K562 (cell line): ENCODE results near the gene HIP1R. TPM values are rescaled to one million over a fixed set of nuclear protein-coding genes. Genes with fewer than 3 reads are reported as not detected.

Experiments used
- ATAC-seq: fragments of 200-7000 bp; cut with Tn5 transposase; 3 replicates; pipeline ENCODE4 v1.9.1; 2020; ENCODE audit warnings: moderate library complexity
- BruUV-seq: library from RNA; stranded (reverse); fragments of 400-500 nt; replicated peaks from 2 replicates; lab custom pipeline; 2021; lab: Mats Ljungman, UMichigan
- CTCF ChIA-PET: fragments of 300-600 bp; formaldehyde crosslinking; extraction: SDS; loops from one replicate; lab custom pipeline; 2021; ENCODE audit warnings: low intra/inter-chr PET ratio; lab: Yijun Ruan, JAX
- POLR2A ChIA-PET: fragments of 300-600, 350-650 bp; sonication (Branson Sonifier 250); formaldehyde crosslinking; extraction: SDS; loops from one replicate; lab custom pipeline; 2021; ENCODE audit warnings: antibody characterized with exemption, inconsistent platforms; lab: Yijun Ruan, JAX
- DNase-seq, 4 experiments: peaks; one replicate each; pipeline versions ENCODE4 v3.0.0 to v3.0.0-alpha.2; 2011 to 2018; ENCODE audit warnings: low spot score in 3 of 4, mixed read lengths in 3 of 4; ENCODE audit errors: extremely low read depth in 1 of 4
- FAIRE-seq: peaks from 2 replicates; lab custom pipeline; 2011; peaks lifted over from hg19 to GRCh38; lab: Jason Lieb, UNC
- H2AFZ ChIP-seq: 2 replicates; pipeline ENCODE4 v1.6.0; 2011; ENCODE audit warnings: low read depth, low read length, control low read depth, inconsistent platforms
- H3K27ac ChIP-seq: fragments of 200-600 bp; 3 replicates; pipeline ENCODE4 v1.8.0; 2011; ENCODE audit warnings: low read depth, mild to moderate bottlenecking, control low read depth, inconsistent platforms, low read length, moderate library complexity, mixed read lengths; ENCODE audit errors: extremely low read depth
- H3K27me3 ChIP-seq, 2 experiments: fragments of 300-600 bp in 1 of 2; 2 replicates in 1 of 2; 3 replicates in 1 of 2; pipeline versions ENCODE4 v1.6.0 to v1.8.0; 2011; ENCODE audit warnings: inconsistent platforms in 2 of 2, low read length in 2 of 2, mild to moderate bottlenecking in 1 of 2, mixed read lengths in 1 of 2, moderate library complexity in 1 of 2; ENCODE audit not compliant: control insufficient read depth in 2 of 2, insufficient read depth in 2 of 2
- H3K36me3 ChIP-seq: fragments of 300-600 bp; 3 replicates; pipeline ENCODE4 v1.8.0; 2011; ENCODE audit warnings: mild to moderate bottlenecking, low read length, inconsistent platforms; ENCODE audit not compliant: control insufficient read depth, insufficient read depth
- H3K4me1 ChIP-seq, 2 experiments: fragments of 200-600 bp in 1 of 2; replicated peaks in 1 of 2; 2 replicates in 1 of 2; 3 replicates in 1 of 2; pipeline versions ENCODE4 v1.5.1 to v1.8.0; 2011; ENCODE audit warnings: inconsistent platforms in 2 of 2, low read length in 2 of 2, mild to moderate bottlenecking in 1 of 2, mixed read lengths in 1 of 2, moderate library complexity in 1 of 2; ENCODE audit not compliant: control insufficient read depth in 2 of 2, insufficient read depth in 2 of 2
- H3K4me2 ChIP-seq: 2 replicates; pipeline ENCODE4 v1.6.1; 2011; ENCODE audit warnings: low read length, control low read depth, inconsistent platforms, mixed read lengths; ENCODE audit not compliant: insufficient read depth
- H3K4me3 ChIP-seq: fragments of 200-600 bp; sonication (generic), shearing (Covaris generic); 2 replicates; pipeline ENCODE4 v1.5.1; 2016; ENCODE audit warnings: control low read depth, inconsistent platforms
- H3K79me2 ChIP-seq: fragments of 200-600 bp; 3 replicates; pipeline ENCODE4 v1.8.0; 2011; ENCODE audit warnings: low read length, inconsistent platforms; ENCODE audit not compliant: control insufficient read depth, insufficient read depth
- H3K9ac ChIP-seq, 2 experiments: 2 replicates each; pipeline versions ENCODE4 v1.6.0 to v1.6.1; 2011; ENCODE audit warnings: low read depth in 2 of 2, low read length in 2 of 2, control low read depth in 1 of 2, inconsistent platforms in 1 of 2, mild to moderate bottlenecking in 1 of 2, mixed read lengths in 1 of 2; ENCODE audit not compliant: insufficient read depth in 1 of 2
- H3K9me1 ChIP-seq: one replicate; pipeline ENCODE4 v1.6.0; 2011; ENCODE audit warnings: inconsistent platforms, mild to moderate bottlenecking, low read length, moderate library complexity; ENCODE audit not compliant: control insufficient read depth, insufficient read depth
- H3K9me3 ChIP-seq: replicated peaks from 2 replicates; pipeline ENCODE4 v1.5.1; 2011; ENCODE audit warnings: low read depth, low read length, inconsistent platforms; ENCODE audit not compliant: control insufficient read depth, insufficient read depth
- H4K20me1 ChIP-seq: replicated peaks from 2 replicates; pipeline ENCODE4 v1.6.1; 2011; ENCODE audit warnings: low read length, inconsistent platforms, mixed read lengths; ENCODE audit not compliant: control insufficient read depth, insufficient read depth
- BACH1 ChIP-seq: fragments of 200-800 bp; sonication (Bioruptor generic); IDR thresholded peaks from 2 replicates; pipeline ENCODE4 v1.6.1; 2016; ENCODE audit warnings: missing genetic modification characterization, missing compliant biosample characterization
- NR2C2 ChIP-seq, 2 experiments: fragments of 200-800 bp in 1 of 2; sonication (Bioruptor generic) in 1 of 2; sonication (generic) in 1 of 2; formaldehyde crosslinking in 1 of 2; IDR thresholded peaks; 2 replicates each; pipeline versions ENCODE4 v1.6.1 to v1.8.0; 2016 to 2022; ENCODE audit warnings: mild to moderate bottlenecking in 1 of 2, missing compliant biosample characterization in 1 of 2, missing genetic modification characterization in 1 of 2, missing genetic modification reagents in 1 of 2
- POLR2G ChIP-seq: fragments of 200-400 bp; formaldehyde crosslinking; IDR thresholded peaks from 2 replicates; pipeline ENCODE4 v1.6.1; 2017; ENCODE audit warnings: low read depth, mild to moderate bottlenecking, antibody characterized with exemption, low read length, moderate library complexity
- RBM39 ChIP-seq: fragments of 200-400 bp; formaldehyde crosslinking; optimal IDR thresholded peaks from 2 replicates; pipeline ENCODE3; 2018; ENCODE audit warnings: low read depth, low read length
- ZNF24 ChIP-seq: fragments of 450-650 bp; IDR thresholded peaks from 2 replicates; pipeline ENCODE4 v1.6.1; 2016
- ZNF311 ChIP-seq: fragments of 250-450 bp; sonication (Bioruptor Pico); IDR thresholded peaks from 2 replicates; pipeline ENCODE4 v1.4.0; 2020; ENCODE audit warnings: mild to moderate bottlenecking, moderate library complexity
- WGBS: fragments of 100-300 bp; shearing (Covaris generic); methylation state at CpG from one replicate; pipeline ENCODE4 v1.1.6; 2016; ENCODE audit warnings: low coverage, mixed read lengths; ENCODE audit not compliant: insufficient coverage; ENCODE audit errors: missing lambda C conversion rate; 5-methylcytosine and 5-hydroxymethylcytosine counted together
- in situ Hi-C: fragments of 300-500 bp; cut with MboI; formaldehyde crosslinking; loops from 4 replicates; pipeline ENCODE4 v1.15.0; 2018; ENCODE audit warnings: inconsistent platforms, mixed read lengths
- intact Hi-C: fragments of 100-400 bp; cut with micrococcal nuclease; formaldehyde crosslinking; loops from 2 replicates; pipeline ENCODE4 v1.14.2; 2022
- polyA plus RNA-seq, 8 experiments: library from polyadenylated mRNA; depleted of rRNA in 4 of 8; stranded (reverse) in 5 of 8; unstranded in 3 of 8; fragments of >200 nt; fragmentation: Nextera tagmentation in 2 of 8; fragmentation: Illumina TruSeq in 1 of 8; extraction: Ambion mirVana in 2 of 8; extraction: Trizol in 1 of 8; gene quantifications; 2 replicates each; pipeline versions ENCODE4 v1.2.1 to v1.2.3, GENCODE V29; 2011 to 2014; ENCODE audit warnings: inconsistent platforms in 1 of 8, missing spikeins in 1 of 8
- total RNA-seq, 7 experiments: library from RNA; depleted of rRNA in 6 of 7; stranded (reverse); fragments of >200 nt in 6 of 7; fragmentation: Illumina TruSeq in 2 of 7; extraction: Trizol in 2 of 7; gene quantifications; 2 replicates each; pipeline versions ENCODE4 v1.2.1 to v1.2.3, GENCODE V29; 2011 to 2021; ENCODE audit warnings: low replicate concordance in 1 of 7
- TF ChIP-seq, protein P1 (sequence below): fragments of 250-450 bp; sonication (Bioruptor Pico); IDR thresholded peaks from 2 replicates; pipeline ENCODE4 v1.8.0; 2021; ENCODE audit warnings: mild to moderate bottlenecking, moderate library complexity

Gene HIP1R
- total and polyA plus RNA-seq, 9 of the 15 experiments (the other 6 are each of a cell fraction or from before 2014, with no cell fraction given) = 0.15 to 31.0 (median 14.2) TPM

DNA sequence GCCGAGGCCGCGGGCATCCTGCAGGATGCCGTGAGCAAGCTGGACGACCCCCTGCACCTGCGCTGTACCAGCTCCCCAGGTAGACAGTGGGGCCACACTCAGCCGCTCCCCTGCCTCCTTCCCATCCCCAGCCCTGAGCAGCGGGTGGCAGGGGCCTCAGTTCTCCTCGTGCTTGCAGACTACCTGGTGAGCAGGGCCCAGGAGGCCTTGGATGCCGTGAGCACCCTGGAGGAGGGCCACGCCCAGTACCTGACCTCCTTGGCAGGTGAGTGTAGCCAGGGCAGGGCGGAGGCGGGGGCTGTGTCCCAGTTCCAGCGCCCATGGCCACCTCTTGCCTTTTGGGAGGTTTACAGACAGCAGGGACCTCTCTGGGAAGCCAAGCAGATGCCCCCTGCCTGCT lies 22.9 kb downstream of the HIP1R start:
- POLR2A ChIA-PET = no interaction called here

DNA sequence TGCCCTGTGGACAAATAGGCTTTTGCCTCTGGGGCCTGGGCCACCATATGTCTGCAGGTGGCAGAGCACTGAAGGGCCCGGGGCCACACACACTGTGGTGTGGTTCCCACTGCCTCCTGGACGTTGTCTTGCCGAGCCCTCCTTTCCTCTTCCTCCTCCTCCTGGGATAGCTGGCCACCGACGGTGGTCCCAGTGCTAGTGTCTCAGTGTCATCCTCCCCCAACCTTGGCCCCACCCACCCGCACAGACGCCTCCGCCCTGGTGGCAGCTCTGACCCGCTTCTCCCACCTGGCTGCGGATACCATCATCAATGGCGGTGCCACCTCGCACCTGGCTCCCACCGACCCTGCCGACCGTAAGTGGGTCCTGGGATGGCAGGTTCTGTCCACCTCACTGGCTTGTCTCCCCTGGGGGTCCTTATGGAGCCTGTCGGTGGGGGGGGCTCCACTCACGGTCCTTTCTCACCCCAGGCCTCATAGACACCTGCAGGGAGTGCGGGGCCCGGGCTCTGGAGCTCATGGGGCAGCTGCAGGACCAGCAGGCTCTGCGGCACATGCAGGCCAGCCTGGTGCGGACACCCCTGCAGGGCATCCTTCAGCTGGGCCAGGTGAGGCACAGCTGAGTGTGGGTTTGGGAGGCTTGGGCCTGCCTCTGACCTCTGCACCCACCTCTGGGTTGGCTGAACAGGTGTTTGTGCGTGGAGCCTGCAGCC lies 23.5 kb downstream of the HIP1R start:
- Histone ChIP-seq H3K27me3 (no peaks in the 10 kb centered on the region), H3K9ac (no peak overlapping the region), H4K20me1 (0 out of 2 replicates have a peak, but pooled peaks cover 3% of the 10 kb centered on the region), H3K79me2 (no peaks in the 10 kb centered on the region), H3K9me3 (no peaks in the 10 kb centered on the region), H3K4me1 (peaks cover 0 to 53% of the 10 kb centered on the region in 2 experiments; a peak in 2 of 5 replicates), H3K27ac (no peak overlapping the region), H2AFZ (no peak overlapping the region), H3K4me3 (no peak overlapping the region), H3K9me1 (no peaks in the 10 kb centered on the region), H3K4me2 (no peak overlapping the region), H3K36me3 (peaks cover 10% of the 10 kb centered on the region; the same call in 1 of the 3 replicates)
- peak; percentile 10; the same call in 1 of the 2 replicates for TF ChIP-seq POLR2G
- no peak for TF ChIP-seq BACH1 (tag)
- TF ChIP-seq ZNF311 = no peak
- TF ChIP-seq RBM39 = no peak
- TF ChIP-seq, protein P1, sequence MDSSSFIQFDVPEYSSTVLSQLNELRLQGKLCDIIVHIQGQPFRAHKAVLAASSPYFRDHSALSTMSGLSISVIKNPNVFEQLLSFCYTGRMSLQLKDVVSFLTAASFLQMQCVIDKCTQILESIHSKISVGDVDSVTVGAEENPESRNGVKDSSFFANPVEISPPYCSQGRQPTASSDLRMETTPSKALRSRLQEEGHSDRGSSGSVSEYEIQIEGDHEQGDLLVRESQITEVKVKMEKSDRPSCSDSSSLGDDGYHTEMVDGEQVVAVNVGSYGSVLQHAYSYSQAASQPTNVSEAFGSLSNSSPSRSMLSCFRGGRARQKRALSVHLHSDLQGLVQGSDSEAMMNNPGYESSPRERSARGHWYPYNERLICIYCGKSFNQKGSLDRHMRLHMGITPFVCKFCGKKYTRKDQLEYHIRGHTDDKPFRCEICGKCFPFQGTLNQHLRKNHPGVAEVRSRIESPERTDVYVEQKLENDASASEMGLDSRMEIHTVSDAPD (CRISPR knock-in tag) = no peak
- TF ChIP-seq ZNF24 = no peak
- no TSS peak for BruUV-seq
- 79% methylated on average over 10 of the region's 22 CpGs for WGBS
- FAIRE-seq (no peak), DNase-seq (no peak), ATAC-seq (no peak)
- in situ Hi-C loops = loop anchor here (10.0 kb wide), 1 partner anchor 96 kb away; no protein-coding TSS in a partner anchor
- ChIA-PET CTCF (no interaction called here), POLR2A (interaction anchor here (0.9 to 1.3 kb wide), 2 partner anchors 9 to 14 kb away, joined by 3 read pairs; no protein-coding TSS in a partner anchor)
- intact Hi-C loops = no loop called here

More for the DNA sequence above, 22.9 kb downstream of the HIP1R start:
- in situ Hi-C loops (loop anchor here (10.0 kb wide), 1 partner anchor 97 kb away; no protein-coding TSS in a partner anchor), intact Hi-C loops (no loop called here)
- H3K79me2 ChIP-seq = no peaks in the 10 kb centered on the region
- ATAC-seq (no peak), FAIRE-seq (no peak), DNase-seq (no peak)
- peaks cover 8% of the 10 kb centered on the region; the same call in 1 of the 3 replicates for H3K36me3 ChIP-seq
- CTCF ChIA-PET = no interaction called here
- H2AFZ ChIP-seq = no peak overlapping the region
- no peak overlapping the region for H3K9ac ChIP-seq
- no peaks in the 10 kb centered on the region for H3K9me1 ChIP-seq
- H3K4me3 ChIP-seq = no peak overlapping the region
- 0 out of 2 replicates have a peak, but pooled peaks cover 3% of the 10 kb centered on the region for H4K20me1 ChIP-seq
- no peaks in the 10 kb centered on the region for H3K9me3 ChIP-seq
- WGBS = 68% methylated on average over 5 of the region's 14 CpGs
- H3K27me3 ChIP-seq = no peaks in the 10 kb centered on the region
- peaks cover 0 to 50% of the 10 kb centered on the region in 2 experiments; a peak in 2 of 5 replicates for H3K4me1 ChIP-seq
- no peak overlapping the region for H3K27ac ChIP-seq
- TF ChIP-seq POLR2G = peak; percentile 42
- TF ChIP-seq NR2C2 (CRISPR knock-in tag; IDR thresholded peaks at IDR 0.05) = no peak
- no peak for TF ChIP-seq NR2C2 (tag; IDR thresholded peaks at IDR 0.05)
- no peak overlapping the region for H3K4me2 ChIP-seq
- no TSS peak for BruUV-seq
